Activated naive CD8-positive, alpha-beta T cell treated with anti-CD3 and anti-CD28 coated beads for 36 hours (primary cell): ENCODE data around the gene KLHL20. TPM values are rescaled to one million over a fixed set of nuclear protein-coding genes. Genes with fewer than 3 reads are reported as not detected.

Experiments
- total RNA-seq, 2 experiments: library from RNA; stranded (reverse); gene quantifications; one replicate each; pipeline ENCODE4 v1.2.3, GENCODE V29; 2021

Gene KLHL20
- total RNA-seq, 2 experiments from 2014 or later, result 12.1 to 12.9 TPM

Other genes with a start within 250 kb of the KLHL20 start
- 100 to 1,000 TPM; 168 to 175 TPM for gene PRDX6, start 237.6 kb upstream of the KLHL20 start, total RNA-seq
- not detected for gene SLC9C2, start 111.9 kb upstream of the KLHL20 start, total RNA-seq
- not detected for gene TEX50, start 79.6 kb upstream of the KLHL20 start, total RNA-seq
- gene ANKRD45, start 45.1 kb upstream of the KLHL20 start, total RNA-seq, result under 1 TPM in 1 of 2 experiments, not detected in 1; 0.14 TPM
- gene DARS2, start 109.7 kb downstream of the KLHL20 start, total RNA-seq, result 10 to 100 TPM; 47.0 to 48.1 TPM
- 10 to 100 TPM; 30.7 to 34.2 TPM for gene CENPL, start 109.9 kb downstream of the KLHL20 start, total RNA-seq
- 1,000 to 10,000 TPM; 1,009 to 1,039 TPM for gene GAS5, start 153.0 kb downstream of the KLHL20 start, total RNA-seq
- gene ZBTB37, start 153.4 kb downstream of the KLHL20 start, total RNA-seq, result 1 to 10 TPM; 7.3 to 8.0 TPM
- not detected for gene SERPINC1, start 202.3 kb downstream of the KLHL20 start, total RNA-seq